AG09309 (cell line): ENCODE measurements around the gene ISM1.

Experiments
- DNase-seq: peaks from one replicate; pipeline ENCODE4 v3.0.0-alpha.2; 2010; ENCODE audit warnings: low read depth
- H3K4me3 ChIP-seq: 2 replicates; pipeline ENCODE4 v1.5.1; 2011; ENCODE audit warnings: mild to moderate bottlenecking, low read depth, low read length, moderate library complexity; ENCODE audit not compliant: control insufficient read depth
- TF ChIP-seq, protein P1 (sequence below): IDR thresholded peaks from 2 replicates; pipeline ENCODE4 v1.5.1; 2011; ENCODE audit warnings: mild to moderate bottlenecking, low read depth, low read length, inconsistent platforms; ENCODE audit not compliant: insufficient read depth, control insufficient read depth; ENCODE audit errors: missing control alignments

The ISM1 gene

DNA sequence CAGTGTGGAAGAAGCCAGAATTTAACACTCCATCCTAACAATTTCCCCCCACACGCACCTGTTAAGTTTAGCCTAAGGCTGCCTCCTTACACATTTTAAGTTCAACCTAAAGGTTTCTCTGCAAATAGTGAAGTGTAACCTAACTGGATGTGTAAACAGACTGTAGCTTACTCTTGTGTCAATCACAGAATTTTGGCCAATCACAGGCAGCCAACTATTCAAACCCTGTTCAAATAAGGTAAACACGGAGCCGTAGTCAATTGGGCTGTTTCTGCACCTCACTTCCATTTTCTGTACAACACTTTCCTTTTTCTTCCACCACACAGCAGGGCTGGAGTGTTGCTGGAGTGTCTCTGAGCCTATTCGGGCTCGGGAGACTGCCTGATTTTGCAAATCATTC lies 92.1 kb downstream of the ISM1 start:
- no peak for DNase-seq
- TF ChIP-seq, protein P1, sequence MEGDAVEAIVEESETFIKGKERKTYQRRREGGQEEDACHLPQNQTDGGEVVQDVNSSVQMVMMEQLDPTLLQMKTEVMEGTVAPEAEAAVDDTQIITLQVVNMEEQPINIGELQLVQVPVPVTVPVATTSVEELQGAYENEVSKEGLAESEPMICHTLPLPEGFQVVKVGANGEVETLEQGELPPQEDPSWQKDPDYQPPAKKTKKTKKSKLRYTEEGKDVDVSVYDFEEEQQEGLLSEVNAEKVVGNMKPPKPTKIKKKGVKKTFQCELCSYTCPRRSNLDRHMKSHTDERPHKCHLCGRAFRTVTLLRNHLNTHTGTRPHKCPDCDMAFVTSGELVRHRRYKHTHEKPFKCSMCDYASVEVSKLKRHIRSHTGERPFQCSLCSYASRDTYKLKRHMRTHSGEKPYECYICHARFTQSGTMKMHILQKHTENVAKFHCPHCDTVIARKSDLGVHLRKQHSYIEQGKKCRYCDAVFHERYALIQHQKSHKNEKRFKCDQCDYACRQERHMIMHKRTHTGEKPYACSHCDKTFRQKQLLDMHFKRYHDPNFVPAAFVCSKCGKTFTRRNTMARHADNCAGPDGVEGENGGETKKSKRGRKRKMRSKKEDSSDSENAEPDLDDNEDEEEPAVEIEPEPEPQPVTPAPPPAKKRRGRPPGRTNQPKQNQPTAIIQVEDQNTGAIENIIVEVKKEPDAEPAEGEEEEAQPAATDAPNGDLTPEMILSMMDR = no peak

DNA sequence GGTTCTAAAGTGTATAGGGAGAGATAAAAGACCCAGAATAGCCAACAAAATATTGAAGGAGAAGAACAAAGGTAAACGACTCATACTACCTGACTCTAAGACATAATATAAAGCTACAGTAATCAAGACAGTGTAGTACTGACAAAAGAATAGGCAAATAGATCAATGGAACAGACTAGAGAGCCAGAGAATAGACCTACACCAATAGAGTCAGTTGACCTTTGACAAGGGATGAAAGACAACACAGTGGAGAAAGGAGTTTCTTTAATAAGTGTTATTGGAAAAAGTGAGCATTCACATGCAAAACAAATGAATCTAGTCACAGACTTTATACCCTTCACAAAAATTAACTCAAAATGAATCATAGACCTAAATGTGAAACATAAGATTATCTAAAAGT lies 96.4 kb downstream of the ISM1 start:
- DNase-seq = no peak
- TF ChIP-seq, protein P1 = no peak
- H3K4me3 ChIP-seq = no peak overlapping the region

More for the DNA sequence above, 92.1 kb downstream of the ISM1 start:
- no peak overlapping the region for H3K4me3 ChIP-seq

DNA sequence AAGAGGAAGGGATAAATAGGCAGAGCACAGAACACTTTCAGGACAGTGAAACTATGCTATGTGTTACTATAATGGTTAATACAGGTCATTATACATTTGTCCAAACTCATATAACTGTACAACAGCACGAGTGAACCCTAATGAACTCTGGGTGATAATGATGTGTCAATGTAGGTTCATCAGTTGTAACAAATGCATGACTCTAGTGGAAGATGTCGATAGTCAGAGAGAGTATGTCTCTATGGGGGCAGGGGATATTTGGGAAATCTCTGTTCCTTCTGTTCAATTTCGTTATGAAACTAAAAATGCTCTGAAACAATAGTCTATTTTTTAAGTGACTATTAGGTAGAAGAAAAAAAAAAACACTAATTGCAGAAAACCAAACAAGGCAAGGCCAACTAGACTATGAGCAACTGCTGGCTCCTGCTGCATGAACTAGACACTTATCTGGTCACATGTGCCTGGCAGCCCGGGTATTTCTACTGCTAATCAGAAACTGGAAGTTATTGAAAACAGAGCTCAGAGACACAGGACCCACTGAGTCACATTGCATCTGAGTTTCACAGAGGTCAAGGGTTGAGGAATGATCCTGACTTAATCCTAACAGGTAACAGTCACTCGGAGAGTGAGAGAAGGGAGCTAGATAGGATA lies 97.9 kb downstream of the ISM1 start:
- TF ChIP-seq, protein P1 = no peak
- DNase-seq = no peak
- H3K4me3 ChIP-seq = no peak overlapping the region

DNA sequence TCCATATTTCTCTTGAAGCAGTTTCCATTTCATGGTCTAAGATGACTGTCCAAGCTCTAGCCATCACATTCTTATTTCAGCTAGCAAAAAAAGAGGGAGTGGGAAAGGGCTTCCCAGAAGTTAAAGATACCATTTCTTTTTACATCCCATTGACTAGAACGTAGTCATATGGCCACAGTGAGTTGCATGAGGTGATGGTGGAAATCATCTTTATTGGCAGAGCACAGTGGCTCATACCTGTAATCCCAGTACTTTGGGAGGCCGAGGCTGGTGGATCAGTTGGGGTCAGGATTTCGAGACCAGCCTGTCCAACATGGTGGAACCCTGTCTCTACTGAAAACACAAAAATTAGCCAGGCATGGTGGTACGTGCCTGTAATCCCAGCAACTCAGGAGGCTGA lies 99.6 kb downstream of the ISM1 start:
- H3K4me3 ChIP-seq = no peak overlapping the region
- no peak for DNase-seq
- TF ChIP-seq, protein P1 = no peak

DNA sequence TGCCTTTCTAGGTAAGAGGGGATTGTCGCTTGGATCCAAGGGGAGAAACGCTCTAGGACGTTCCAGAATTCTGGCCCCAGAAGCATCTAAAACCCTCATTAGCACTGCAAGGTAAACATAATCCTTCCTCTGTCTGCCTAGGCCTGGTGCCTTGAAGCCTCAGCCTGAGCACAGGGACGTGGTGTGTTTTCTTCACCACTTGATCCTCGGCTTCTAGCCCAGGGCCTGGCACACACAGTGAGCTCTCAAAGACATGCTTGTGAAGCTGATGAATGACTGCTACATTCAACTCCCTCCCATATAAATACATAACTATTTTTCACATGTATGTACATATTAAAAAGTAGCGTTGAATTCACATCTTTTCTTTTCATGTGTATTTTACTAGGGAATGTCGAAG lies 100.3 kb downstream of the ISM1 start:
- no peak overlapping the region for H3K4me3 ChIP-seq
- DNase-seq = no peak
- TF ChIP-seq, protein P1 = no peak

DNA sequence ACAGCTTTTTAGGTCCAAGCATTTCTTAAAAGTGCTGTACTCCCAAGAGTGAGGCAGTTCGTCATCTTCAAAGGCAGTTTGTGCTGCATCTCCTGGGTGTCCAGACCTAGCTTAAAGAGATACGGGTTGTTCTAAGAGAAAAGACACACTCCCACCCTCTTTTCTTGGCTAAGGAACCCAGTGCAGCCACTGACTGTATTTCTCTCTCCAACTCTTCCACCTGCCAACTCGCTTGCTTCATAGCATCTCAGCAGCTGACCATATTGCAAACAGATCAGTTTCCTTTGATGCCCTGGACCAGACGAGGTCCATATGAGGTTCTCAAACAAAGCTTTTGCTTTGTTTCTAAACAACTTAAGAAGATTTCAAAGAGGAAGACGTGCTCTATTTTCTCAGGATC lies 101.1 kb downstream of the ISM1 start:
- DNase-seq = no peak
- TF ChIP-seq, protein P1 = no peak
- no peak overlapping the region for H3K4me3 ChIP-seq
